ENCODE results near the gene DYRK1A.
"Not testable (repeated sequence)": the region's sequence is repeated elsewhere in the genome, so short reads cannot be mapped to it uniquely, and the experiment has no call there.

The DYRK1A gene

GRCh38 chr21:37322084-37322483 lies 44.5 kb upstream of the DYRK1A start:
- ATAC-seq, result no peak
- TF ChIP-seq ARNTL (CRISPR knock-in tag; IDR thresholded peaks at IDR 0.05; ENCODE audit: borderline replicate concordance, low read depth) (no peak), PPARA (CRISPR knock-in tag; IDR thresholded peaks at IDR 0.05; ENCODE audit: borderline replicate concordance) (no peak), RARB (CRISPR knock-in tag; IDR thresholded peaks at IDR 0.05) (no peak), PATZ1 (CRISPR knock-in tag; IDR thresholded peaks at IDR 0.05; ENCODE audit: borderline replicate concordance) (no peak), SNAI2 (CRISPR knock-in tag; IDR thresholded peaks at IDR 0.05) (no peak), GLIS3 (CRISPR knock-in tag; IDR thresholded peaks at IDR 0.05) (no peak), ZFP3 (CRISPR knock-in tag; IDR thresholded peaks at IDR 0.05) (no peak)

GRCh38 chr21:37324558-37324957 lies 42.0 kb upstream of the DYRK1A start:
- TF ChIP-seq ZNF8 (CRISPR knock-in tag; IDR thresholded peaks at IDR 0.05), result no peak
- TF ChIP-seq SNAI2 (CRISPR knock-in tag; IDR thresholded peaks at IDR 0.05), result no peak
- no peak for ATAC-seq

- not testable (repeated sequence) for ATAC-seq
Observed at GRCh38 chr21:37328147-37328546, 38.4 kb upstream of the DYRK1A start.

- no peak for ATAC-seq
- TF ChIP-seq ZNF8 (CRISPR knock-in tag; IDR thresholded peaks at IDR 0.05) (no peak), ZNF565 (CRISPR knock-in tag; conservative IDR thresholded peaks at IDR 0.05; ENCODE audit: low read depth) (no peak), ESRRG (CRISPR knock-in tag; IDR thresholded peaks at IDR 0.05) (no peak), SNAI2 (CRISPR knock-in tag; IDR thresholded peaks at IDR 0.05) (no peak), ISL1 (CRISPR knock-in tag; IDR thresholded peaks at IDR 0.05) (no peak), ZFP30 (CRISPR knock-in tag; IDR thresholded peaks at IDR 0.05) (no peak)
Observed at GRCh38 chr21:37331411-37331810, 35.2 kb upstream of the DYRK1A start.

- no peak for ATAC-seq
- no peak for TF ChIP-seq TOX (CRISPR knock-in tag; IDR thresholded peaks at IDR 0.05; ENCODE audit: borderline replicate concordance)
- TF ChIP-seq ARNTL (CRISPR knock-in tag; IDR thresholded peaks at IDR 0.05; ENCODE audit: borderline replicate concordance, low read depth), result no peak
- no peak for TF ChIP-seq PATZ1 (CRISPR knock-in tag; IDR thresholded peaks at IDR 0.05; ENCODE audit: borderline replicate concordance)
- TF ChIP-seq SNAI2 (CRISPR knock-in tag; IDR thresholded peaks at IDR 0.05), result no peak
- TF ChIP-seq PPARA (CRISPR knock-in tag; IDR thresholded peaks at IDR 0.05; ENCODE audit: borderline replicate concordance), result no peak
- no peak for TF ChIP-seq ZFP30 (CRISPR knock-in tag; IDR thresholded peaks at IDR 0.05)
Observed at GRCh38 chr21:37335053-37335452, 31.5 kb upstream of the DYRK1A start.

- no peak for ATAC-seq
- TF ChIP-seq BACH2 (CRISPR knock-in tag; IDR thresholded peaks at IDR 0.05; ENCODE audit: borderline replicate concordance) (no peak), GLIS3 (CRISPR knock-in tag; IDR thresholded peaks at IDR 0.05) (no peak), CREB5 (CRISPR knock-in tag; IDR thresholded peaks at IDR 0.05; ENCODE audit: low read depth) (no peak), CSDC2 (CRISPR knock-in tag; IDR thresholded peaks at IDR 0.05) (no peak), ZNF8 (CRISPR knock-in tag; IDR thresholded peaks at IDR 0.05) (no peak), TOX (CRISPR knock-in tag; IDR thresholded peaks at IDR 0.05; ENCODE audit: borderline replicate concordance) (no peak), TSHZ2 (CRISPR knock-in tag; IDR thresholded peaks at IDR 0.05) (no peak), ZFP30 (CRISPR knock-in tag; IDR thresholded peaks at IDR 0.05) (no peak), PATZ1 (CRISPR knock-in tag; IDR thresholded peaks at IDR 0.05; ENCODE audit: borderline replicate concordance) (no peak), ISL1 (CRISPR knock-in tag; IDR thresholded peaks at IDR 0.05) (no peak)
Observed at GRCh38 chr21:37337179-37337578, 29.4 kb upstream of the DYRK1A start.
